ENCODE data around the gene NARS2. TPM values are rescaled to one million over a fixed set of nuclear protein-coding genes. Genes with fewer than 3 reads are reported as not detected.
"Not testable (repeated sequence)": the region's sequence is repeated elsewhere in the genome, so short reads cannot be mapped to it uniquely, and the experiment has no call there.

NARS2 gene
- polyA plus RNA-seq (2012; ENCODE audit: low read depth, missing spikeins): 13.2 TPM

DNA sequence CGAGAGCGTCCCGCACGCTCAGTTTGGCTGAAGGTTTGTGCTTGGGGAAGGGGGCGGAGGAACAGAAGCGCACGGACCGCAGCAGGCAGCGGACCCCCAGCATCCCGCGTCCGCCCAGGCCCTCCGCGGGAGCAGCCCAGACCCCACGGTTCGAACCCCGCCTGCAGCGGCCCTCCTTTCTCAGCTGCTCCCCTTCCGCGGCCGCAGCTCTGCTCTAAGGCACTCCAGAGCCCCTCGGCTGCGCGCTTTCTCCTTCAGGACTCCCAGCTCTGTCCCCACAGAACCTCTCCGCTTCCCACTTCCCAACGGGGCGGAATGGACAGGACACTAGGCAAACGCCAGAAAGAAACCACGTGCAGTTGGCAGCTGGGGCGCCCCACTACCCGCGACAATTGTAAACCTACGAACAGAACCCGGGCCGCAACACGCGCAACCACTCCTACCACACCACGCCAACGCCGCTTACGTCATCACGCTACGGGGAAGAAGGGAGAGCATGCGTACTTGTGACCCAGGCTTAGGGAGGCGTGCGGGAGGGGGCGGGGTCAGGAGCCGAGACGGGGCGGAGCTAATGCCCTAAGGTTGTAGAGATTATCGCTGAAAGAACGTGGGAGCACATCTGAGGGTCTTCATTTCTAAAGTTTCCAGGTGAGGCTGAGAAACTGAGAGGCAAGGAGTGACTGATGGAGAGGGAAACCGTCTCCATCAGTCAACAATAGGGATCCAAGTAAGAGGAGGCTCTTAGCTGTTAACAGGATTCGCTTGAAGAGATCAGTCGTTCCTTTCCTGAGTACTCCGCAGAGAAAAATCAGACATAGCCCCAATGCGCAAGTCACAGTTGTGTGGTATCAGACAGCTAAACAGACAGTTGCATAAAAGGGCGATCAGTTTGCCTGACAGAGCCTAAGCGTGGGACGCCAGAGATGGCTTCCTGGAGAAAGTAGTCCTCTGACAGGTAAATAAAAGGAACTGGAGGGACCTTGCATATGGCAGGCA, at the start of gene NARS2:
Gene NARS2, minus strand, starts transcription at position 479 of the 996 bp plus-strand sequence. Its CDS starts 376 bp downstream, at position 103.
- FAIRE-seq: peak; percentile 97
- peak; percentile 70 for TF ChIP-seq POLR2A (IDR thresholded peaks at IDR 0.05; ENCODE audit: low read depth, low read length)
- TF ChIP-seq SPI1 (IDR thresholded peaks at IDR 0.05; ENCODE audit: low read depth, low read length): no peak
- TF ChIP-seq POLR2AphosphoS5 (IDR thresholded peaks at IDR 0.05; ENCODE audit: low read depth, low read length): peak; percentile 39; the same call in 1 of the 2 replicates
- no peak for TF ChIP-seq POU2F2 (IDR thresholded peaks at IDR 0.05; ENCODE audit: low read depth, low read length)

DNA sequence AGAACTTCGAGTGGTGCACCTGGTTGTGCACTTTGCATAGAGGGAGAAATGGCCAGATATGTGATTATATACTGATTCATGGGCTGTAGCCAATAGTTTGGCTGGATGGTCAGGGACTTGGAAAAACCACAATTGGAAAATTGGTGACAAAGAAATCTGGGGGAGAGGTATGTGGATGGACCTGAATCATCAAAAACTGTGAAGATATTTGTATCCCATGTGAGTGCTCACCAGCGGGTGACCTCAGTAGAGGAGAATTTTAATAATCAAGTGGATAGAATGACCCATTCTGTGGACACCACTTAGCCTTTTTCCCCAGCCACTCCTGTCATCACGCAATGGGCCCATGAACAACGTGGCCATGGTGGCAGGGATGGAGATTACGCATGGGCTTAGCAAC, 48.0 kb upstream of the NARS2 start:
- FAIRE-seq (no peak), DNase-seq (ENCODE audit: insufficient read length, low spot score) (no peak)
- no peak for TF ChIP-seq SPI1 (IDR thresholded peaks at IDR 0.05; ENCODE audit: low read depth, low read length)
- no peak for TF ChIP-seq POLR2AphosphoS5 (IDR thresholded peaks at IDR 0.05; ENCODE audit: low read depth, low read length)
- TF ChIP-seq PAX5 (IDR thresholded peaks at IDR 0.05; ENCODE audit: insufficient read depth, low read length, severe bottlenecking): no peak
- no peak for TF ChIP-seq TAF1 (IDR thresholded peaks at IDR 0.05; ENCODE audit: low read depth, low read length)
- TF ChIP-seq POU2F2 (IDR thresholded peaks at IDR 0.05; ENCODE audit: low read depth, low read length): no peak
- TF ChIP-seq POLR2A (IDR thresholded peaks at IDR 0.05; ENCODE audit: low read depth, low read length): no peak

More for the DNA sequence above, at the start of gene NARS2:
- DNase-seq (ENCODE audit: insufficient read length, low spot score): peak; percentile 73

- TF ChIP-seq POU2F2 (IDR thresholded peaks at IDR 0.05; ENCODE audit: low read depth, low read length) (no peak), POLR2AphosphoS5 (IDR thresholded peaks at IDR 0.05; ENCODE audit: low read depth, low read length) (no peak), SPI1 (IDR thresholded peaks at IDR 0.05; ENCODE audit: low read depth, low read length) (no peak)
These were observed 45.5 kb upstream of the NARS2 start for GRCh38 chr11:78620159-78620558.

DNA sequence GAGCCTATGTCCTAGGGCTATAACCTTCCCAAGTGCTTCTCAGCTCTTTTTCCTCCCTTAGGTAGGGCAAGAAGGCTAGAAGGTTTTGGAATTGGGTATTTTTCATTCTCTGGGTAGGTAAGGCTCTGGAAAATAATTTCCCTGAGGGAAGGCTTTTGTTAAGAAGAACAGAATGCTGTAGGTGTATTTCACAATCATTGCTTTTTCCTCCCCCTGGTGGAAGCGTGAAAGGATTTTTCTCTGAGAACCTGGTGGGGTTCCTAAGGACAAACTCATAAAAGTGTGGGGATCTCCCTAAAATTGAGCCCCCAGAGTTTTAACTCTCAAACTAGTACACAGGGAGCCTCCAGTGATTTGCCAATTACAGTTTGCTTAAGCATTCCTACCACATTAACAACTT, 41.1 kb upstream of the NARS2 start:
- FAIRE-seq: no peak
- TF ChIP-seq POLR2AphosphoS5 (IDR thresholded peaks at IDR 0.05; ENCODE audit: low read depth, low read length): no peak
- no peak for TF ChIP-seq POLR2A (IDR thresholded peaks at IDR 0.05; ENCODE audit: low read depth, low read length)
- no peak for TF ChIP-seq PAX5 (IDR thresholded peaks at IDR 0.05; ENCODE audit: insufficient read depth, low read length, severe bottlenecking)
- no peak for TF ChIP-seq POU2F2 (IDR thresholded peaks at IDR 0.05; ENCODE audit: low read depth, low read length)
- TF ChIP-seq SPI1 (IDR thresholded peaks at IDR 0.05; ENCODE audit: low read depth, low read length): no peak
- no peak for TF ChIP-seq TAF1 (IDR thresholded peaks at IDR 0.05; ENCODE audit: low read depth, low read length)
- no peak for DNase-seq (ENCODE audit: insufficient read length, low spot score)

More at GRCh38 chr11:78620159-78620558, 45.5 kb upstream of the NARS2 start:
- FAIRE-seq (no peak), DNase-seq (ENCODE audit: insufficient read length, low spot score) (no peak)

GRCh38 chr11:78613378-78613813, 38.7 kb upstream of the NARS2 start:
- FAIRE-seq (no peak), DNase-seq (ENCODE audit: insufficient read length, low spot score) (no peak)
- TF ChIP-seq PAX5 (IDR thresholded peaks at IDR 0.05; ENCODE audit: insufficient read depth, low read length, severe bottlenecking) (no peak), SPI1 (IDR thresholded peaks at IDR 0.05; ENCODE audit: low read depth, low read length) (no peak)

DNA sequence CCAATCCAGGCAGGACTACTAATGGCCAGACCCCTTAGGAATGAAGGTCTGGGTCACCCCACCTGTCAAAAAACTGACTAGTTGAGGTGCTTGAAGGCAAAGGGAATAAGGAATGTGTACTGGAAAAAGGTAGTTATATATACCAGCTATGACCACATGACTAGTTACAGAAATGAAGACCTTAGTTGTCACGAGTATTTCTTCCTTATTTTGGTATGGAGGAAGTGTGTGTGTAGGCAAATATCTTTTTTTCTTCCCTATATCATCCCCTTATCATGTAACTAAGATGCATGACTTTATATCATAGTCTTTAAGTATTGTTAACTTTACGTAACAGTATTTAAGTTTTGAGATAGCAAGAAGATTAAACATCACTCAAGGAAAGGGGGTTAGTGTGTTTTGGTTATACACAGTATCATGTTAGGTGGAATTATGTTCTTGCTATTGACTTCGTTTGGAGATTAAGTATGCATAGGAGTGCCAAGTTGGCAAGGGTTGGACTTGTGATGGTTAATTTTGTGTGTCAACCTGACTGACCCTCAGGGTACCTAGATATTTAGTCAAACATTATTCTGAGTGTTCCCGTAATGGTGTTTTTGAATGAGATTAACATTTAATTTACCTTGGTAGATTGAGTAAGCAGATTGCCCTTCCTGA, 38.2 kb upstream of the NARS2 start:
- FAIRE-seq: no peak
- TF ChIP-seq POU2F2 (IDR thresholded peaks at IDR 0.05; ENCODE audit: low read depth, low read length): no peak
- TF ChIP-seq PAX5 (IDR thresholded peaks at IDR 0.05; ENCODE audit: insufficient read depth, low read length, severe bottlenecking): no peak
- no peak for TF ChIP-seq POLR2AphosphoS5 (IDR thresholded peaks at IDR 0.05; ENCODE audit: low read depth, low read length)
- TF ChIP-seq POLR2A (IDR thresholded peaks at IDR 0.05; ENCODE audit: low read depth, low read length): no peak
- no peak for TF ChIP-seq SPI1 (IDR thresholded peaks at IDR 0.05; ENCODE audit: low read depth, low read length)
- no peak for TF ChIP-seq TAF1 (IDR thresholded peaks at IDR 0.05; ENCODE audit: low read depth, low read length)
- DNase-seq (ENCODE audit: insufficient read length, low spot score): no peak

- FAIRE-seq; DNase-seq (ENCODE audit: insufficient read length, low spot score): not testable (repeated sequence)
These were observed 34.7 kb upstream of the NARS2 start for GRCh38 chr11:78609321-78609720.

DNA sequence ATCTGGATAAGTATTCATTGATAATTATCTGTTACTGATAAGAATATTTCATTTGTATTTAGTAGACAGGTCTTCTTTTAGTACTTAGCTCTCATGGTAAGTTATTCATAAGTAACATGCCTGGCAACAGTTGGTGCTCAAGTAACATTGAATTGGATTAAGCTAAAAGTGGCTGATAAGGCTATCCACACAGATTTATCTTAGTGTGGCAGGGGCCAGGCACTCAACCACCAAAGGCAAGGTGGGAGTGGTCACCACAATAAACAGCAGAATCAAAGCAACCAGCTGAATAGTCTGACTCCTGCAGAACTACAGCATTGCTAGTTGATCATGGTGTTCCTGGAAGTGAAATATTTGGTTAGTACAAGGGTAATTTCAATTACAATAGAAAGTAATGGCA, 33.0 kb upstream of the NARS2 start:
- FAIRE-seq: no peak
- TF ChIP-seq SPI1 (IDR thresholded peaks at IDR 0.05; ENCODE audit: low read depth, low read length) (no peak), POLR2AphosphoS5 (IDR thresholded peaks at IDR 0.05; ENCODE audit: low read depth, low read length) (no peak), POLR2A (IDR thresholded peaks at IDR 0.05; ENCODE audit: low read depth, low read length) (no peak), PAX5 (IDR thresholded peaks at IDR 0.05; ENCODE audit: insufficient read depth, low read length, severe bottlenecking) (no peak), POU2F2 (IDR thresholded peaks at IDR 0.05; ENCODE audit: low read depth, low read length) (no peak), TAF1 (IDR thresholded peaks at IDR 0.05; ENCODE audit: low read depth, low read length) (no peak)
- DNase-seq (ENCODE audit: insufficient read length, low spot score): no peak

- DNase-seq (ENCODE audit: insufficient read length, low spot score) (no peak), FAIRE-seq (no peak)
- TF ChIP-seq POLR2A (IDR thresholded peaks at IDR 0.05; ENCODE audit: low read depth, low read length) (no peak), POU2F2 (IDR thresholded peaks at IDR 0.05; ENCODE audit: low read depth, low read length) (no peak), POLR2AphosphoS5 (IDR thresholded peaks at IDR 0.05; ENCODE audit: low read depth, low read length) (no peak), PAX5 (IDR thresholded peaks at IDR 0.05; ENCODE audit: insufficient read depth, low read length, severe bottlenecking) (no peak), SPI1 (IDR thresholded peaks at IDR 0.05; ENCODE audit: low read depth, low read length) (no peak), TAF1 (IDR thresholded peaks at IDR 0.05; ENCODE audit: low read depth, low read length) (no peak)
These were observed 32.0 kb upstream of the NARS2 start for GRCh38 chr11:78606667-78607066.

DNA sequence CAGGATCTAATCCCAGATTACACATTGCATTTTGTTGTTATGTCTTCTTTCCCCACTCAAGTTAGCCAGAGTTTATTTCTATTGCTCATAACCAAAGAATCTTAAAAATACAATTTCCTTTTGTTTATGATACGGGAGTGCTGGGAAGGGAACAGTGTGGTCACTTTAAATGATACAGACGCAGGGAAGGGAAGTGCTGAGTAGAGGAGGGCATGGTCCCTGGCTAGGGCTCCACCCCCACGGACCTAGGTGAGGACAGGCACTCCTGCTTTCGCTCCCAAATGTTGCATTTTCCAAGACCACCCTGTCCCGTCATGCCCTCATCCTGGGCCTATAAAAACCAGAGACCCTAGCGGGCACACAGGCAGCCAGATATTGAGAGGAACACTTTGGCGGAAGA, 30.6 kb upstream of the NARS2 start:
- no peak for DNase-seq (ENCODE audit: insufficient read length, low spot score)

More for the DNA sequence above, 30.6 kb upstream of the NARS2 start:
- no peak for FAIRE-seq
- TF ChIP-seq POU2F2 (IDR thresholded peaks at IDR 0.05; ENCODE audit: low read depth, low read length): no peak
- TF ChIP-seq SPI1 (IDR thresholded peaks at IDR 0.05; ENCODE audit: low read depth, low read length): no peak
- TF ChIP-seq POLR2A (IDR thresholded peaks at IDR 0.05; ENCODE audit: low read depth, low read length): no peak
- TF ChIP-seq TAF1 (IDR thresholded peaks at IDR 0.05; ENCODE audit: low read depth, low read length): no peak
- no peak for TF ChIP-seq PAX5 (IDR thresholded peaks at IDR 0.05; ENCODE audit: insufficient read depth, low read length, severe bottlenecking)
- no peak for TF ChIP-seq POLR2AphosphoS5 (IDR thresholded peaks at IDR 0.05; ENCODE audit: low read depth, low read length)

All from GM12891 (cell line).